Colonic mucosa (tissue), 4 donors: ENCODE results near the gene CIPC. TPM values are rescaled to one million over a fixed set of nuclear protein-coding genes. Genes with fewer than 3 reads are reported as not detected.

Experiments used
- DNase-seq: peaks from one replicate; pipeline ENCODE4 v3.0.0-alpha.2; 2020
- H3K27ac ChIP-seq: fragments of 200-600 bp; one replicate; pipeline ENCODE4 v1.8.0; 2021
- H3K27me3 ChIP-seq: fragments of 200-600 bp; one replicate; pipeline ENCODE4 v1.8.0; 2021
- H3K36me3 ChIP-seq: fragments of 200-600 bp; one replicate; pipeline ENCODE4 v1.8.0; 2021
- H3K4me1 ChIP-seq: fragments of 200-600 bp; one replicate; pipeline ENCODE4 v1.8.0; 2021; ENCODE audit warnings: mild to moderate bottlenecking
- H3K4me3 ChIP-seq: fragments of 200-600 bp; one replicate; pipeline ENCODE4 v1.8.0; 2021
- H3K9ac ChIP-seq, 2 donors: one replicate each; pipeline ENCODE4 v1.7.0; 2013; ENCODE audit warnings: control low read depth in 2 of 2, low read depth in 2 of 2, low read length in 2 of 2
- H3K9me3 ChIP-seq: fragments of 200-600 bp; one replicate; pipeline ENCODE4 v1.8.0; 2021
- CTCF ChIP-seq: fragments of 200-600 bp; IDR thresholded peaks from one replicate; pipeline ENCODE4 v1.8.0; 2022; ENCODE audit warnings: antibody characterized with exemption, mild to moderate bottlenecking
- intact Hi-C: fragments of 100-400 bp; cut with DNase I; formaldehyde crosslinking; loops from one replicate; pipeline ENCODE4 v1.14.1; 2022
- total RNA-seq, 2 donors: library from RNA; stranded (reverse); fragmentation: NEBNext Ultra II Directional in 1 of 2; extraction: Animal tissue kit (Norgen Biotek cat#: 25700) in 1 of 2; gene quantifications; one replicate each; pipeline ENCODE4 v1.2.1, GENCODE V29; 2021
- donor health status: healthy.
- donor health status: DM: no; HTN: no; CAD: no.
- donor health status: DM: no; HTN: no; CAD: no.

Gene CIPC
- total RNA-seq, 2 donors from 2014 or later = 18.2 to 38.4 TPM

- H3K27me3 ChIP-seq = no peaks in the 10 kb centered on the region
- intact Hi-C loops = no loop called here
- no peaks in the 10 kb centered on the region for H3K4me1 ChIP-seq
- H3K9ac ChIP-seq = no peak overlapping the region
- no peaks in the 10 kb centered on the region for H3K9me3 ChIP-seq
- no peaks in the 10 kb centered on the region for H3K36me3 ChIP-seq
- DNase-seq = no peak
- H3K4me3 ChIP-seq = no peak overlapping the region
- H3K27ac ChIP-seq = no peak overlapping the region
- TF ChIP-seq CTCF = no peak
Observed at GRCh38 chr14:77087631-77088030, 10.4 kb upstream of the CIPC start.

- H3K36me3 ChIP-seq = no peaks in the 10 kb centered on the region
- no peak overlapping the region for H3K4me3 ChIP-seq
- no peaks in the 10 kb centered on the region for H3K9me3 ChIP-seq
- TF ChIP-seq CTCF = no peak
- peak overlapping the region; percentile 9 for H3K27ac ChIP-seq
- H3K9ac ChIP-seq = peak overlapping the region in 1 of 2 donors; percentile 47
- intact Hi-C loops = no loop called here
- H3K27me3 ChIP-seq = no peaks in the 10 kb centered on the region
- DNase-seq = peak; percentile 91
- H3K4me1 ChIP-seq = no peaks in the 10 kb centered on the region
Observed at GRCh38 chr14:77088219-77088618, 9.8 kb upstream of the CIPC start.

- H3K27ac ChIP-seq = peak overlapping the region; percentile 9
Observed at GRCh38 chr14:77088645-77089044, 9.4 kb upstream of the CIPC start.

GRCh38 chr14:77091518-77091917 is 6.5 kb upstream of the CIPC start:
- DNase-seq = no peak
- intact Hi-C loops = no loop called here
- no peak overlapping the region for H3K27ac ChIP-seq
- no peak for TF ChIP-seq CTCF
- H3K36me3 ChIP-seq = no peaks in the 10 kb centered on the region
- no peak overlapping the region for H3K9ac ChIP-seq
- H3K27me3 ChIP-seq = no peaks in the 10 kb centered on the region
- H3K4me3 ChIP-seq = no peak overlapping the region
- H3K4me1 ChIP-seq = no peaks in the 10 kb centered on the region
- no peaks in the 10 kb centered on the region for H3K9me3 ChIP-seq

More at GRCh38 chr14:77088645-77089044, 9.4 kb upstream of the CIPC start:
- TF ChIP-seq CTCF = no peak
- Histone ChIP-seq H3K4me1 (no peaks in the 10 kb centered on the region), H3K9ac (peak overlapping the region in 1 of 2 donors; percentile 47), H3K27me3 (no peaks in the 10 kb centered on the region), H3K36me3 (no peaks in the 10 kb centered on the region), H3K9me3 (no peaks in the 10 kb centered on the region), H3K4me3 (no peak overlapping the region)
- no peak for DNase-seq
- intact Hi-C loops = no loop called here

GRCh38 chr14:77092676-77093075 is 5.4 kb upstream of the CIPC start:
- no peak for DNase-seq
- H3K36me3 ChIP-seq = no peaks in the 10 kb centered on the region
- no peaks in the 10 kb centered on the region for H3K9me3 ChIP-seq
- no peaks in the 10 kb centered on the region for H3K4me1 ChIP-seq
- no peaks in the 10 kb centered on the region for H3K27me3 ChIP-seq
- TF ChIP-seq CTCF = no peak
- intact Hi-C loops = no loop called here
- H3K27ac ChIP-seq = no peak overlapping the region
- no peak overlapping the region for H3K9ac ChIP-seq
- H3K4me3 ChIP-seq = no peak overlapping the region
